Kidney epithelial cell (primary cell): ENCODE results near the gene PARVG. TPM values are rescaled to one million over a fixed set of nuclear protein-coding genes. Genes with fewer than 3 reads are reported as not detected.

Experiments used
- DNase-seq: peaks from one replicate; pipeline ENCODE4 v3.0.0-alpha.2; 2010; ENCODE audit warnings: low read depth
- H3K27me3 ChIP-seq: 2 replicates; pipeline ENCODE4 v1.6.0; 2011; ENCODE audit warnings: low read length; ENCODE audit not compliant: control insufficient read depth, insufficient read depth
- H3K36me3 ChIP-seq: 2 replicates; pipeline ENCODE4 v1.5.1; 2011; ENCODE audit warnings: low read length; ENCODE audit not compliant: control insufficient read depth, insufficient read depth
- H3K4me3 ChIP-seq: 2 replicates; pipeline ENCODE4 v1.5.1; 2011; ENCODE audit warnings: low read depth, mild to moderate bottlenecking, control low read depth, low read length
- total RNA-seq: library from RNA; depleted of rRNA; stranded (reverse); fragments of >200 nt; gene quantifications from 2 replicates; pipeline ENCODE4 v1.2.3, GENCODE V29; 2015
- TF ChIP-seq, protein P1 (sequence below): IDR thresholded peaks from 2 replicates; pipeline ENCODE4 v1.5.1; 2011; ENCODE audit warnings: mild to moderate bottlenecking, moderate library complexity, low read length, control low read depth, inconsistent platforms; ENCODE audit not compliant: insufficient read depth, poor library complexity, severe bottlenecking

PARVG gene
- total RNA-seq, 1 donor from 2014 or later = not detected

GRCh38 chr22:44245867-44246266, 65.1 kb downstream of the PARVG start:
- H3K27me3 ChIP-seq = peaks cover 7% of the 10 kb centered on the region
- no peak overlapping the region for H3K4me3 ChIP-seq
- TF ChIP-seq, protein P1, sequence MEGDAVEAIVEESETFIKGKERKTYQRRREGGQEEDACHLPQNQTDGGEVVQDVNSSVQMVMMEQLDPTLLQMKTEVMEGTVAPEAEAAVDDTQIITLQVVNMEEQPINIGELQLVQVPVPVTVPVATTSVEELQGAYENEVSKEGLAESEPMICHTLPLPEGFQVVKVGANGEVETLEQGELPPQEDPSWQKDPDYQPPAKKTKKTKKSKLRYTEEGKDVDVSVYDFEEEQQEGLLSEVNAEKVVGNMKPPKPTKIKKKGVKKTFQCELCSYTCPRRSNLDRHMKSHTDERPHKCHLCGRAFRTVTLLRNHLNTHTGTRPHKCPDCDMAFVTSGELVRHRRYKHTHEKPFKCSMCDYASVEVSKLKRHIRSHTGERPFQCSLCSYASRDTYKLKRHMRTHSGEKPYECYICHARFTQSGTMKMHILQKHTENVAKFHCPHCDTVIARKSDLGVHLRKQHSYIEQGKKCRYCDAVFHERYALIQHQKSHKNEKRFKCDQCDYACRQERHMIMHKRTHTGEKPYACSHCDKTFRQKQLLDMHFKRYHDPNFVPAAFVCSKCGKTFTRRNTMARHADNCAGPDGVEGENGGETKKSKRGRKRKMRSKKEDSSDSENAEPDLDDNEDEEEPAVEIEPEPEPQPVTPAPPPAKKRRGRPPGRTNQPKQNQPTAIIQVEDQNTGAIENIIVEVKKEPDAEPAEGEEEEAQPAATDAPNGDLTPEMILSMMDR = no peak
- no peaks in the 10 kb centered on the region for H3K36me3 ChIP-seq
- no peak for DNase-seq

GRCh38 chr22:44246615-44247326, 66.0 kb downstream of the PARVG start:
- peaks cover 7% of the 10 kb centered on the region for H3K27me3 ChIP-seq
- H3K4me3 ChIP-seq = no peak overlapping the region
- DNase-seq = no peak
- TF ChIP-seq, protein P1 = no peak
- no peaks in the 10 kb centered on the region for H3K36me3 ChIP-seq

- Histone ChIP-seq H3K27me3 (peaks cover 7% of the 10 kb centered on the region), H3K36me3 (no peaks in the 10 kb centered on the region), H3K4me3 (no peak overlapping the region)
- TF ChIP-seq, protein P1 = no peak
- no peak for DNase-seq
Measured at GRCh38 chr22:44247346-44247745, 66.6 kb downstream of the PARVG start.

- Histone ChIP-seq H3K36me3 (no peaks in the 10 kb centered on the region), H3K27me3 (peaks cover 7% of the 10 kb centered on the region), H3K4me3 (no peak overlapping the region)
- no peak for DNase-seq
- TF ChIP-seq, protein P1 = no peak
Measured at GRCh38 chr22:44247923-44248892, 67.5 kb downstream of the PARVG start.

GRCh38 chr22:44248926-44249325, 68.2 kb downstream of the PARVG start:
- H3K27me3 ChIP-seq = peaks cover 7% of the 10 kb centered on the region
- no peaks in the 10 kb centered on the region for H3K36me3 ChIP-seq
- TF ChIP-seq, protein P1 = no peak
- H3K4me3 ChIP-seq = no peak overlapping the region
- no peak for DNase-seq
